Activated CD8-positive, alpha-beta memory T cell treated with anti-CD3 and anti-CD28 coated beads, Interleukin-2, amount 50 U/mL, for 1 hour (primary cell): ENCODE data around the gene AGAP2.

Experiments used
- DNase-seq: peaks from one replicate; pipeline ENCODE4 v3.0.0-alpha.2; 2020; ENCODE audit errors: extremely low read depth

The AGAP2 gene

GRCh38 chr12:57753756-57754337, 15.3 kb upstream of the AGAP2 start:
- no peak for DNase-seq

- DNase-seq = no peak
Observed at GRCh38 chr12:57752668-57753000, 14.1 kb upstream of the AGAP2 start.

DNA sequence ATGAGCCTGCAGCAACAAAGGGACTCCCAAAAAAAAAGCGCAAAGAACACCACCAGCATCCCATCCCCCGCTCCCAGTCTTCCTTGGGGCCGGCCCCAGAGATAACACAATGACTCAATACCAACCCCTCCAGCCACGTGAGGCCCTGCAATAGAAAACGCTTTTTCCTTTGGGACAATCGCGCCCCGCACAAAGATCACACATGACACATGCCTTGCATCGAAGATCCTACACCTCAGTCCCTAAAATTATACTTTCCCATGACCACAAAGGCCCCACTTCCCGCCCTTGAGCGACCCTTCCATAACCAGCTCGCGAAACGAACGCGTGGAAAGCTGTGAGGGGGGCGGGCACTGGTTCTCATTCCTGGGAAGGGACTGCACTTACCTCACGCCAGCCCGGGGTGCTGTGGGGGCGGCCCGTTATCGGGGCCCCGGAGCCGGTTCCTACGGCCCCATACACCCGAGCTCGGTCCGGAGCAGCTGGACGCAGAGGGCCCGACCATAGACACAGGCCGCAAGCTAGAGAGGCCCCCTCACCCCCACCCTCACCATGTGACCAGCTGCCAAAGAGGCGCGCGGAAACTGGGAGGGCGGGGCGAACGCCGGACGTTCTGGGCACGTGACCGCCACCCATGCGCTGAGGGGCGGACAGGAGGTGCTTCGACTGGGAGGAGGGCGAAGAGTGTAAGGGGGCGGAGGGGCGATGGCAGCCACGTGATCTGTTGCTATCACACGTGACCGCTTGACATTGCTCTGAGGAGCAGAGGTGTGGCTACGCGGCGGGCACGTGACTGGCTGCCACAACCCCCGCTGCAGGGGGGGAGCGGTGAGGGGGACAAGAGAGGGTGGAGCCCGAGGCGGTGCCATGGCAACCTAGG, 13.5 kb upstream of the AGAP2 start, which contains the start of gene CDK4:
TSS of gene CDK4 (minus strand) at position 523 of the 880 bp plus-strand sequence. CDS start 593 bp downstream, outside the sequence.
- DNase-seq = peak; percentile 95

DNA sequence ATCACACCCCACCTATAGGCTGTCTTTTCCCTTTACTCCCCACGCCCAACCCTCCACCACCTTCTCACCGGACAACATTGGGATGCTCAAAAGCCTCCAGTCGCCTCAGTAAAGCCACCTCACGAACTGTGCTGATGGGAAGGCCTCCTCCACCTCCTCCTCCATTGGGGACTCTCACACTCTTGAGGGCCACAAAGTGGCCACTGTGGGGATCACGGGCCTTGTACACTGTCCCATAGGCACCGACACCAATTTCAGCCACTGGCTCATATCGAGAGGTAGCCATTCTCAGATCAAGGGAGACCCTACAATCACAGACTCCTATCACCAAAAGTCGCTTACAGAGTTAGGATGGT, 12.9 kb upstream of the AGAP2 start:
- DNase-seq = no peak

GRCh38 chr12:57750561-57751431, 12.3 kb upstream of the AGAP2 start:
- no peak for DNase-seq

GRCh38 chr12:57749061-57749460, 10.5 kb upstream of the AGAP2 start:
- no peak for DNase-seq

- DNase-seq = no peak
Observed at GRCh38 chr12:57746025-57746424, 7.5 kb upstream of the AGAP2 start.

DNA sequence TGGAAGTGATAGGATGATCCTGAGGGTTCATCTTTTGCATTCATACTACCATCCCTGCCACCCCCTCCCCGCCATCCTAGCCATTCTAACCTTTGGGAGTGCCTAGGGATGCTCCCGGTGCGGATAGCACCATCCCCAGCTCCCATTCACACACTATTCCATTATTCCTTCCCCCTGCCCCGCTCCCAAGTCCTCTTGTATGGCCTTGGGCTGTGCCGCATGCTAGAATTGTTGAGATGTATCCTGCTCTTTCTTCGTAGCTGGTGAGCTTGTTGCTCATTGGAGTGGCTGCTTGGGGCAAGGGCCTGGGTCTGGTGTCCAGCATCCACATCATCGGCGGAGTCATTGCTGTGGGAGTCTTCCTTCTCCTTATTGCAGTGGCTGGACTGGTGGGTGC, 6.9 kb upstream of the AGAP2 start:
- no peak for DNase-seq

- peak; percentile 95 for DNase-seq
Observed at GRCh38 chr12:57744777-57745484, 6.4 kb upstream of the AGAP2 start, which contains the start of gene TSPAN31. TSPAN31 (plus strand) TSS chr12:57745039; CDS start chr12:57745155, 116 bp downstream.

- no peak for DNase-seq
Observed at GRCh38 chr12:57744194-57744776, 5.7 kb upstream of the AGAP2 start.

DNA sequence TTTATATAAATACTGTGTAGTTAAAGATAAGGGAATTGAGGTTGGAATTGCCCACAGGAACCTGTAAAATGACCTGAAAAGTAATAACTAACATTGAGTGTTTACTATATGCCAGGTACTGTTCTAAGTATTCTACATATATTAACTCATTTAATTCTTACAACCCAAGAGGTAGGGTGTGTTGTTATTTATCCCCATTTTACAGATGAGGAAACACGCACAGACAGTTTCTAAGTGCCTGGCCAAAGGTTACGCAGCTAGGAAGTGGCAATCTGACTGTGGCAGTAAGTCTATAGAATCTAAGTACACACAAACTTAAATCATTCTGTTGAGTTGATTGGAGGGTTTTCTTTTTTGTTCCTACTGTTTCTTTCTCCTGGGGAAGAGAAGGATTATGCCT, 5.2 kb upstream of the AGAP2 start:
- no peak for DNase-seq

GRCh38 chr12:57741844-57742738, 3.5 kb upstream of the AGAP2 start:
- DNase-seq = no peak

GRCh38 chr12:57741413-57741789, 2.9 kb upstream of the AGAP2 start:
- DNase-seq = no peak

DNA sequence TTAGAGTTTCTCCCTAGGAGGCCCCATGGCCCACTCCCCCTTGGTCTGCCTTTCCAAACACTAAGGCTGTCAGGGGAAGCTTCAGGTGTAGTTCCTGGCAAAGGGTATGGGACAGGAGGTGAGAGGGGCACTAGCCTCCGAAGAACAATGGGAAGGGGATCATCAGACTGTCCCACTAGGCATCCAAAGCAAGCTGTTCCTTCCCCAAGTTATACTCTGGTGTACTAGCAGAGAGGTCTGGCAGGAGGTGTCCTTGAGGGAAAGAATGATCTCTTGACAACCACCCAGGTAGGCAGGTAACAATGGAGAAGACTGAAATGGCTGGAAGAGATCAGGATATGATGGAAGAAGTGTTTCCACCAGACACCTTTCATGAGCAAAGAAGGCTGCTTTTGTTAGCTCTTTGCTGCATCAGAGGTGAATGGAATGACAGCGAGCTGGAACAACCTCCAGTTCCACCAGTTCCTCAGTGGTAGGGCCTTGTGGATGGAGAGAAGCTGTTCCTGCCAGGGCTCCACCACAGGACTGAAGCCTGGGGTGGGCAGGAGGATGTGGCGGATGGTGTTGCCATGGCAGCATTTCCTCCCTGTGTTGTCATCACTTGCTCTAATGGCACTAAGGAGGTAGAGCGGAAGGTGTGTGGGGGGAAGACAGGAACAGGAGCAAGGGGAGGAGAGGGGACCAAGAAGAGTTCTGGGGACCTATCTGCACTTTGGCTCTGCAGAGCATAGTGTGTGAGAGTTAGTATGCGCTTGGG, 2.3 kb upstream of the AGAP2 start:
- DNase-seq = peak; percentile 55

DNA sequence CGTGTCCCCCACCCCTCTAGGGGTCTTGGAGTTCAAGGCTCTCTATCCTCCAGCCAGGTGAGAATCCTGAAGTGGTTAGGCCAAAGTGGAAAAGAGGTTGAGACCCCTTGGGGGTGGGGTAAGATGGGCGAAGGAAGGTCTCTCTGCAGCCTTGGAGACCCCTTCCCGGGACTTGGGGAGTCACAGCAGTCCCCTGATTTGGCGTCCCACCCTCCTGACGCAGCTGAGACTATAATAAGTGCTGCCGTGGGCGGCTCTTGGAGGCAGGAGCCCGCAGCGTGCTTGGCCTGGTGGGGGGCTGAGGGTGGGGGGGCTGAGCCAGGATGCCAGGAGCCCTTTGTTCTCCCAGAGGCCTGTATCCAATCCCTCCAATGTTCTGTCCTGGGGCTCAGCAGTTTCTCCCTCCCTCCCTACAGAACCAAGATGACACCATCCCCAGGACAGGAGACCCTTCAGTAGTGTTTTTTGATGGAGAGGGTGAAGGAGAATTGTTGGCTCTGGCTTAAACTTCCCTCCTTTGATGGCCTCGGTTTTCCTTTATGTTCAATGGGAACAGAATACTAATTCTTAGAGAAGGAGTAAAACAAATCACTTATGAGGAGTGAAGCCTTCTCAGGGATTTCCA, 1.5 kb upstream of the AGAP2 start:
- DNase-seq = no peak

DNA sequence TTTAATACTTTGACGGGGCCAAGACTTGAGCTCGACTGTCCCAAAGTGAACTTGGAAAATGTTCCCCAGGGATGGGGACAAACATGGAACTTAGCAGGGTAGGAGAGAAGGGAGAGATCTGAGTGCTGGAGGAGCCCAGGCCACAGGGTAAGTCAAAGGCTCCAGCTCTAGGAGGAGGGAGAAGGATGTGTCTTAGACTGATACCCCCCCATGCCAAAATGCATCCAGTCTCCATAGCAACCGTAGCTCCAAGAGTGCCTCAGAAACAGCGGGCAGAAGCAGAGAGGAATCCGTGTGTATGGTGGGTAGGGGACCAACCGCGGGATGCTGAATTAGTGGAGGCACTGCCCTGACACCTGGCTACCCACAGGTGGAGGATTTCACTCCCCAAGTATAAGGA, 845 bp upstream of the AGAP2 start:
- DNase-seq = no peak

- DNase-seq = no peak
Observed at GRCh38 chr12:57737467-57738460, 778 bp downstream of the AGAP2 start.
